Stimulated activated memory B cell treated with anti-CD40 and anti-IgM and Interleukin-4, amounts not matched to agents 10 μg/mL and 1 μg/mL and 100 μg/mL, for 72 hours (primary cell): ENCODE measurements around the gene NLN.

Experiments
- ATAC-seq: fragments of 150-1000 bp; cut with Tn5 transposase; 2 replicates; pipeline ENCODE4 v1.10.0; 2021
- H3K27ac Mint-ChIP-seq: one replicate; pipeline ENCODE4 v1.8.0; 2022; ENCODE audit warnings: mild to moderate bottlenecking, mixed read lengths
- H3K27me3 Mint-ChIP-seq: one replicate; pipeline ENCODE4 v1.8.0; 2022; ENCODE audit warnings: mixed read lengths
- H3K36me3 Mint-ChIP-seq: one replicate; pipeline ENCODE4 v1.8.0; 2022; ENCODE audit warnings: mixed read lengths
- H3K4me1 Mint-ChIP-seq: one replicate; pipeline ENCODE4 v1.8.0; 2022; ENCODE audit warnings: mixed read lengths
- H3K4me3 Mint-ChIP-seq: one replicate; pipeline ENCODE4 v1.8.0; 2022; ENCODE audit warnings: mild to moderate bottlenecking, moderate library complexity, mixed read lengths
- H3K9me3 Mint-ChIP-seq: one replicate; pipeline ENCODE4 v1.8.0; 2022; ENCODE audit warnings: mixed read lengths

NLN gene

DNA sequence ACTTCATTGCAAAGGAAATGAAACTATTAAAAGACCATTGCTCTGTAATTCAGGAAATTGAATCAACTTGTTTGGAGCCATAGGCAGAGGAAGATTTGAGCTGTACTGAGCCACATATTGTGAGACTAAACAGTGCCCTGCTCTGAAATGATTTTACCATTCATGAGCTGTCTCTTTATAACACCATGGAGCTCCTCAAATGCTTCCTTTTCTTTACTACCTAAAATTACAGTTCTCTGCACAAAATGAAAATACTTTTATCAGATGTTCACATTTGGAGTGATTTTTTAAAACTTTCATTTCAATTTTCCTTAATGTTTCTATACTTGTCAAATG, 97.9 kb downstream of the NLN start:
- peaks cover 22% of the 10 kb centered on the region for H3K4me1 Mint-ChIP-seq
- peaks cover 42% of the 10 kb centered on the region for H3K36me3 Mint-ChIP-seq
- no peak overlapping the region for H3K27ac Mint-ChIP-seq
- no peaks in the 10 kb centered on the region for H3K27me3 Mint-ChIP-seq
- no peak overlapping the region for H3K4me3 Mint-ChIP-seq
- ATAC-seq = no peak
- no peaks in the 10 kb centered on the region for H3K9me3 Mint-ChIP-seq

DNA sequence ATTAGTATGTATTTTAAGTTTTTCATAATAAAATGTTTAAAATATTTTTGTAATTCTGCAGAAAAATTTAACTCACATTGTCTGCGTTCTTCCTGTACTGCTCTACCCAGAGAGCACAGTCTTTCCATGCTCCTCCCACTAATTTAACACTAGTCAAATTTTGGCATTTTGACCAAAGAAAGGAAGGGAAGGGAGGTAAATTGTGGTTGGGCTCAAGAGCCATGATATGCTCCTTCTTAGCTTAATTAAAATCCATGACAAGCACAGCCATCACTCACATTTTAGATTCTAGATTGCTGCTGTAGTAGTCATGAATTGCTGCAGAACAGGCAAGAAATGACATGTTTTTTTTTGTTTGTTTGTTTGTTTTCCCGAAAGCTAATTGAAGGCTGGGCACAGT, 98.4 kb downstream of the NLN start:
- no peaks in the 10 kb centered on the region for H3K9me3 Mint-ChIP-seq
- no peak overlapping the region for H3K4me3 Mint-ChIP-seq
- H3K27me3 Mint-ChIP-seq = no peaks in the 10 kb centered on the region
- peaks cover 26% of the 10 kb centered on the region for H3K4me1 Mint-ChIP-seq
- ATAC-seq = no peak
- H3K27ac Mint-ChIP-seq = no peak overlapping the region
- H3K36me3 Mint-ChIP-seq = peaks cover 37% of the 10 kb centered on the region

DNA sequence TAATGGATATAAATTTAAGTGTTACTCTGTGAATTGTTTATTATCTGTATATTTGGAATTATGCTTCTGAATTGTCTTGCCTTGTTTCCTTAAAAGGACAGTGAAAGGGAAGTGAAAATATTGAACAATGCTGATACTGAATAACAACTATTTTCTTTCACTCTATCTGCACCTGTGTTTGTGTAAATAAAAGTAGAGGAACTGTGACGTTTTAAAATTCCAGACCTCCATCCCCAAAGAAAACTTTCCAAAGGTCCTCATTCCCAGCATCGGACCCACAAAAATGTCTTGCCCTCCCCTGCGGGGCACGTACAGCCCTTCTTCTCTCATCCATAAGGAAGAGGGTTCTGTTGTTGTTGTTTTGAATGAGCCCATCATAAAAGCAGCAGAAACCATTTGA, 100.0 kb downstream of the NLN start:
- H3K36me3 Mint-ChIP-seq = peaks cover 28% of the 10 kb centered on the region
- no peaks in the 10 kb centered on the region for H3K27me3 Mint-ChIP-seq
- no peak overlapping the region for H3K4me3 Mint-ChIP-seq
- no peak for ATAC-seq
- H3K27ac Mint-ChIP-seq = peak overlapping the region; percentile 30
- no peaks in the 10 kb centered on the region for H3K9me3 Mint-ChIP-seq
- peaks cover 37% of the 10 kb centered on the region for H3K4me1 Mint-ChIP-seq

DNA sequence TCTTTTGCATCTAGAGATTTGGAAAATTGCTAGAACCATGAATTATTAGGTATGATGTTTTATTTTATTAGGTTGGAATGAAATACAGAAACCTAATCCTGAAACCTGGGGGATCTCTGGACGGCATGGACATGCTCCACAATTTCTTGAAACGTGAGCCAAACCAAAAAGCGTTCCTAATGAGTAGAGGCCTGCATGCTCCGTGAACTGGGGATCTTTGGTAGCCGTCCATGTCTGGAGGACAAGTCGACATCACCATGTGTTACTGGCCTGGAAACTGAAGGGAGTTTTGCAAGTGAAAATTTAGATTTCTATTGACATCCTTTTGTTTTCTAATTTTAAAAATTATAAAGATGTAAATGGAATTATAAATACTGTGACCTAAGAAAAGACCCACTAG, 100.7 kb downstream of the NLN start:
- ATAC-seq = no peak
- Mint-ChIP-seq H3K9me3 (no peaks in the 10 kb centered on the region), H3K4me1 (peaks cover 37% of the 10 kb centered on the region), H3K36me3 (peaks cover 28% of the 10 kb centered on the region), H3K27ac (peak overlapping the region; percentile 30), H3K4me3 (no peak overlapping the region), H3K27me3 (no peaks in the 10 kb centered on the region)

DNA sequence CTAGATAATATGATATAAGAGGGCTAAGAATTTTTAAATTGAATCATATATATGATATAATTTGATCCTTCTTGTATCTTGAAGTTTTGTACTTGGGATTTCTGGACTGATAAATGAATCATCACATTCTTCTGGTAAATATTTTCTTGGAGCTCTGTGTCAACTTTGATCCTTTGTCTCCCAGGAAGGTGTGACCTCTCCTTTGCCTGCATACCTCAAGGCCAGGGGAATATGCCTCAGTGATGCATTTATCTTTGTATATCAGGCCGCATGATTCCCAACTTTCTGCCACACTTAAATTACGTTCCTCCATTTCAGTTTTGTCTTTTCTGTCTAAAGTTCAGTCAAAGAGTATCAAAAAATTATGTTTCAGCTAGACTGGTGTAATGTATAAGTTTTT, 101.2 kb downstream of the NLN start:
- ATAC-seq = no peak
- H3K4me1 Mint-ChIP-seq = peaks cover 37% of the 10 kb centered on the region
- H3K36me3 Mint-ChIP-seq = peaks cover 23% of the 10 kb centered on the region
- no peaks in the 10 kb centered on the region for H3K27me3 Mint-ChIP-seq
- peak overlapping the region; percentile 53 for H3K27ac Mint-ChIP-seq
- no peak overlapping the region for H3K4me3 Mint-ChIP-seq
- no peaks in the 10 kb centered on the region for H3K9me3 Mint-ChIP-seq

DNA sequence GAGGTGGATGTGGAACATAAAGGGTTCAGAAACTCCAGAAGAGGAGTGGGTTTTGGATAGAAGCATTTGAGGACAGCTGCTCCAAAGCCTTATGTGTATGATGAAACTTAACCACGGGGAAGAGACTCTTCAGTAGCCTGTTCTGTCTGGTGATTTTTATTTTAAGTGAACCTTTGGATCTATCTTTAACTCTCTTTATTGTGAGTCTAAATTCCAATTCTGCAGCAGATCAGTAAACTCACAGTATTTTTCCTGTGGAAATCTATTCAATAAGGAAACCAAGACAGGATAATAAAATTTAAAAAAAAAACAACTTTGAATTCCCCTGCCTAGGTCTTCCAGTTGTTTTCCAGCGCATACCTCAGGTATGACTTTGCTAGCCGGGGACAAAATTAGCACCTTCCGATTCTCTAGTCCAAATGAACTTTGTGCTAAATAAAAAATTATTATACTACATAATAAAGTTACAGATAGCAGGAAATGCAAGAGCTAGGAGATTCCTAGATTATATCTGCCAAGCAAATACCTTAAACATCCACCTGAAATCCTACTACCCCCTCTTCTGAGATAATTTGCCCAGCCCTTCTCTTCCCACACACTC, 101.9 kb downstream of the NLN start:
- peaks cover 37% of the 10 kb centered on the region for H3K4me1 Mint-ChIP-seq
- peak overlapping the region; percentile 53 for H3K27ac Mint-ChIP-seq
- no peak for ATAC-seq
- no peaks in the 10 kb centered on the region for H3K9me3 Mint-ChIP-seq
- H3K4me3 Mint-ChIP-seq = no peak overlapping the region
- peaks cover 20% of the 10 kb centered on the region for H3K36me3 Mint-ChIP-seq
- H3K27me3 Mint-ChIP-seq = no peaks in the 10 kb centered on the region

DNA sequence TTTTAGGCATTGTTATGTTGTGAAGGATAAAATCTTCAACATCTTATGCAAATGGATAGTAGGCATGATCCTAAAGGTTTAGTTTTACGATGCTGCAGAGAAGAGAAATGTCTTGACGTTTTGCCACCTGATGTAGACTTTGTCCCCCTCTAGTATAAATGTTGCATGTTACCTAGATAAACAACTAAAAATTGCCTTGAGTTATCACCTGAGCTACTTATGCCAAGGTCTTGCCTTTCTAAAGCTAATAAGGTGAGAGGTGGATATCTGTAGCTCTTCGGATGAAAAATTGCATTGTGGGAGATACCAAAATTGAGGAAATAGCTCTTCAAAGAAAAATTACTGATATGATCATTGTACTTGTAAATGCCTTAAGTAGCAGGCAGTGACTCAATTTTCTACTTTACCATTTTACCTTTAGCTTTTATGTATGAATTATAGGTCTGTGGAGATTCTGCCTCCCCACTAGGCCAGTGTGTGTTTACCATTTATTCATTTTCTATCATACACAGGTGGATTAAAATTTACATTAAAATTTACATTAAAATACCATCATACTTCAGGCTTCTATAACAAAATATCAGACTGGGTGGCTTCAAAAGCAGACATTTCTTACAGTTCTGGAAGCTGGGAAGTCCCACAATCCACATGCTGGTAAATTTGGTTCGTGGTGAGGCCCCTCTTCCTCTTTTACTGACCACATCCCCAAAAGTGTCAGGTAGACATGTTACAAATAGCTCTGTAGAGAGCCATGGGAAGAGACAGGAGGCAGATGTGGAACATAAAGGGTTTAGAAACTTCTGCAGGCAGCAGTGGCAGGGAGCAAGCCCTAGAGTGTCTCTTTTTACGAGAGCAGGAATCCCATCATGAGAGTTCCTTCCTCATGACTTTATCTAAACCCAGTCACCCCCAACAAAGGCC, 103.7 kb downstream of the NLN start:
- Mint-ChIP-seq H3K27me3 (no peaks in the 10 kb centered on the region), H3K27ac (peak overlapping the region; percentile 10), H3K9me3 (no peaks in the 10 kb centered on the region), H3K4me3 (no peak overlapping the region), H3K36me3 (peaks cover 16% of the 10 kb centered on the region), H3K4me1 (peaks cover 32% of the 10 kb centered on the region)
- ATAC-seq = peak; percentile 84

DNA sequence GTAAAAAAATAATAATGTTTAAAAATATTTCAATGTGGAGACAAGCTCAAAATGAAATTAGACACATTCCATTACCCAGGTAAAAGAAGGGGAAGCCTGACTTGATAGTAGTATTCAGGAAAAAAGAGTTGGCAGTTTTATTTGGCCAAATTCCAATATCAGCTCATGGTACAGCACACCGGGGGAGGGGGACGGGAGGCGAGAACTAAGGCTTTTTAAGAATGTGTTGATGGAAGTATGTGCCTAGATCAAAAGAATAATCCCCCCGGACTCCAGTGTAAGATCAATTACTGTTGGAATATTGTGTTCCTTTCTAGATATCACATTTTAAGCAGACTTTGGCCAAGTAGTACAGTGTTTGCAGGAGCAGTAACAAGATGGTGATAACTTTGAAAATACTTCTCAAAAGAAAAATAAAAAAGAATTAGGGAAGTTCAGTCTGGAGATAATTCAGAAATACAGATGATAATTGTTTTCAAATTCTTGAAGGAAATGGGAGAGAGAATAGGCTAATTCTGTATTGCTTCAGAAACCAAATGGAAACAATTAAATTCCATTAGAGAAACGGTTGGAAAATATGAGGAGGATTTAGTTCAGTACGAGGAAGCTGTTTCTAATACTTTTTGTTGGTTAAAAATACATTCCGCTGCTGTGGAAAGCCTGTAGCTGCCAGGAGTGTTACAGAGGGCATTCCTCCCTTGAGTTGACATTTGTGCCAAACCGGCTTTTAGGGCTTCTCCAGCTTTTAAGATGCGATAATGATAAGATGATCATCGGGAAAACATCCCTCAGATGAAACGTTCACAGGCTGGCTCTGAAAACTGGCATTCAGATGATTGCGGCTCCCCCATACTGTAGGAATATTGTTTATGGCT, 106.3 kb downstream of the NLN start:
- ATAC-seq = no peak
- H3K4me1 Mint-ChIP-seq = peaks cover 23% of the 10 kb centered on the region
- H3K9me3 Mint-ChIP-seq = no peaks in the 10 kb centered on the region
- H3K27ac Mint-ChIP-seq = no peak overlapping the region
- no peaks in the 10 kb centered on the region for H3K27me3 Mint-ChIP-seq
- H3K36me3 Mint-ChIP-seq = peaks cover 12% of the 10 kb centered on the region
- no peak overlapping the region for H3K4me3 Mint-ChIP-seq

DNA sequence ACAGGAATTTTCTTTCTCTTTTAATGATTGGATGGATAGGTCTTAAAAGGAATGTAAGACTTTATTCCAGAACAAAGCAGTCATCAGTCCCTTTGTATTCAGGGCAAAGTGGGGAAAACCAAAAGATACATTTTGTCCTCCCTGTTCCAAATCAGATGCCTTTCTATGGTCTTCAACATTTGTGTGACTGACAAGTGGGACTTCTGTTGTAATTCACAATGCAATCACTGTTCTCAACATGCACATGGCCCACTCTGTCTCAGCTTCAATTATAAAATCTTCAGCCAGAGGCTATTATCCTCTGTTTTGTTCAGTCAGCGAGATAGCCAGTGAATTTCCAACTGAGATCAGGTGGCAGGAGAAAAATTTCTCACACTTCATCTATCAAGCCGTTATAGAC, 108.9 kb downstream of the NLN start:
- Mint-ChIP-seq H3K36me3 (no peaks in the 10 kb centered on the region), H3K9me3 (no peaks in the 10 kb centered on the region), H3K27ac (no peak overlapping the region), H3K4me3 (no peak overlapping the region), H3K4me1 (peaks cover 7% of the 10 kb centered on the region), H3K27me3 (no peaks in the 10 kb centered on the region)
- no peak for ATAC-seq

DNA sequence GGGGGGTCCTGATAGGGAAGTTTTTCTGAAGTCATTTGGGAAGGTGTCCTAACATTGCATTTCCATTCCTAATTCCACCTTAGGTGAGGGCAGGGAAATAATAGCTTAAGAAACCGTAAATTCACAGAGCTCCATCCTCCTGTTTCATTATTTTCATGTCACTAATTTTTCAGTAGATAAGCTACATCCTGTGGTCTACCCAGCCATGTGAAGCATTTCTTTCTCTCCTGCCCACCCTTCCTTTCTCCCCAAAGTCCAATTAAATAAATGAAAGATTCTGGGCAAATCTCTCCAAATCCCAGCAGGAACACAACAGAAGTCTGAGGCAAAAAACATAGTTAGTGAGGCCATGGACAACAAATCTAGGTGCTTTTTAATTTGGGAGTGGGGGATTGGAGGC, 109.3 kb downstream of the NLN start:
- H3K4me3 Mint-ChIP-seq = no peak overlapping the region
- no peaks in the 10 kb centered on the region for H3K36me3 Mint-ChIP-seq
- H3K27me3 Mint-ChIP-seq = no peaks in the 10 kb centered on the region
- peaks cover 3% of the 10 kb centered on the region for H3K4me1 Mint-ChIP-seq
- no peak for ATAC-seq
- H3K9me3 Mint-ChIP-seq = no peaks in the 10 kb centered on the region
- no peak overlapping the region for H3K27ac Mint-ChIP-seq

DNA sequence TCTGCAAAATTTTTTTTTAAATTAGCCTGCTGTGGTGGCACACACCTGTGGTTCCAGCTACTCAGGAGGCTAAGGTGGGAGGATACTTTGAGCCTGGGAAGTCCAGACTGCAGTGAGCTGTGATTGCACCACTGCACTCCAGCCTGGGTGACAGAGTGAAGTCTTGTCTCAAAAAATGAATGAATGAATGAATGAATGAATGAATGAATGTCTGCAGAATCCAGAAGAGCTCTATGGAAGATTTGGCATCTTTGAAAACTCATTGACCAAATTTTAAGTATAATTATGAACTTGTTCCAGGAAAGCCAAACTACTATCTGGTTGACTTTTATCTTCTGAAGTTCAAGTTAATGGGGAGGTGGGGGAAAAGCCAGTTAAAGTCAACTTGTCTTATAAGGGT, 110.1 kb downstream of the NLN start:
- Mint-ChIP-seq H3K27me3 (no peaks in the 10 kb centered on the region), H3K36me3 (no peaks in the 10 kb centered on the region), H3K9me3 (no peaks in the 10 kb centered on the region), H3K4me1 (no peaks in the 10 kb centered on the region), H3K4me3 (no peak overlapping the region), H3K27ac (no peak overlapping the region)
- no peak for ATAC-seq

DNA sequence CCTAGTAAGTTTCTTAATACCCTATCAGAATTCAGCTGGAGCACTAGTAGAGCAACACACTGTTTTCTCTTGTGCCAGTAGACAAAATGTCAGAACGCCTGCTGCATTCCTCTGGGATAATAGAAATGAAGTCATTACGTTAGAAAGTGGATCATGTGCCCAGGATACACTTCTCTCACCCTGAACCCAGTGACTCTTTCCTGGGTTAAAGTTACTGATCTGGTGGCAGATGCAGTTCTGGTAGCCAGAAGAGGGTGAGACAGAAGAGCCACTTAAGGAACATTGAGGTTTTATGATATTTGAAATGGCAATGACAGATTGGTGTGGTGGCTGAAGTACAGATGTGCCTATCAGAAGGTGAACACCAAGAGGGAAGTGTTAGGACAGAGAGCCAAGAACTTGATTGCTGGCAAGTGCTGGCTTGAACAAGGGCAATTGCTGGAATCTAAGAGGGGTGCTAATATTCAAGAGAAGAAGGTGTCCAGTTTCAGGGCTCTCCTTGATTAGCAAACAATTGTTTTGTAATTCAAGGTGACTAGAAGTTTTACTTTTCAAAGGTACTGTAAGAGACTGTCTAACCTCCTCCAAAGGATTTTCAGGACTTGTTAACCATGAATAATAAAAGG, 110.7 kb downstream of the NLN start:
- Mint-ChIP-seq H3K27ac (no peak overlapping the region), H3K27me3 (no peaks in the 10 kb centered on the region), H3K36me3 (no peaks in the 10 kb centered on the region), H3K4me3 (no peak overlapping the region), H3K9me3 (no peaks in the 10 kb centered on the region), H3K4me1 (no peaks in the 10 kb centered on the region)
- no peak for ATAC-seq

DNA sequence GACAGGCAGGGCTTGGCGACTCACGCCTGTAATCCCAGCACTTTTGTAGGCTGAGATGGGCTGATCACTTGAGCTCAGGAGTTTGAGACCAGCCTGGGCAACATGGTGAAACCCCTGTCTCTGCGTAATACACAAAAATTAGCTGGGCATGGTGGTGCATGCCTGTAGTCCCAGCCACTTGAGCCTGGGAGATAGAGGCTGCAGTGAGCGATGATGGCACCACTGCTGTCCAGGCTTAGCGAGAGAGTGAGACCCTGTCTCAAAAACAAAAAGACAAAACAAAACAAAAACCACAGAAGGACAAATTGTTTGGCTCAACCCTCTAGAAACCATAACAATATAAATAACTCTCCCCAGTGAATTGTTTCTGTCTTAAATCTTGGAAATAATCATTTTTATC, 111.8 kb downstream of the NLN start:
- Mint-ChIP-seq H3K27me3 (no peaks in the 10 kb centered on the region), H3K27ac (no peak overlapping the region), H3K4me1 (no peaks in the 10 kb centered on the region), H3K4me3 (no peak overlapping the region), H3K36me3 (no peaks in the 10 kb centered on the region), H3K9me3 (no peaks in the 10 kb centered on the region)
- no peak for ATAC-seq

DNA sequence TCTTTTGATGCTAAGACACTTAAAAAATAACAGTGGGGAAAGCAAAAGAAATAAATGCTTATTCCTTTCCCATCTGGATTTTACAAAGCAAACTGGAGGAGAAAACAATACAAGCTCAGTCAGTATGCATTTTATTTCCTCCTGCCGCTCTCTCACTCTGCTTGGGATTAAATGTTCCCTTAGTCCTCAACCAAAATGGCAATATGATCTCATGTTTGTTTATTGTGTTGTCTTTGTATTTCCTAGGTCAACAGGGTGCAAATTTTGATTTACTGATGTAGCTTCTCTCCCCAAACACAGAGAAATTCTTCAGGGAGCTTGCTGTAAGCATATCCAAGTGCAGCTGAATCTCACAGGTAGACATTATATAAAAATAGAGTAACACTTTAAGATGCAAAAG, 112.3 kb downstream of the NLN start:
- Mint-ChIP-seq H3K27ac (no peak overlapping the region), H3K4me1 (no peaks in the 10 kb centered on the region), H3K27me3 (no peaks in the 10 kb centered on the region), H3K36me3 (peaks cover 3% of the 10 kb centered on the region), H3K4me3 (no peak overlapping the region), H3K9me3 (no peaks in the 10 kb centered on the region)
- no peak for ATAC-seq

DNA sequence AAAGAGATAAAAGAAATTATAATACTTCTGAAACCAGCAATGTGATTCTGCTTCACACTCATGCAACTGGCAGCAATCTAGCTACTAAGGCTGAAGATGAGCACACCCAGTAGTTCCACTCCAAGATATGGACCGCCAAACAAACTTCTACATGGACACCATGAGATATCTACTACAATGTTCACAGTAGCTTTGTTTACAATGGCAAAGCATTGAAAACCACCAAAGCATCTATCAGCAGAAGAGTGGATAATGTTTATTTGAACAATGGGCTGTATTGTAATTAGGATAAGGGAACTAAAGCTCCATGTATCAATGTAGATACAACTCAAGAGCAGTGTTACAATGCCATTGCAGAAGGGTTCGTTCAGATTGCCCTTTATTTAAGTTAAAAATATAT, 113.2 kb downstream of the NLN start:
- Mint-ChIP-seq H3K36me3 (peaks cover 6% of the 10 kb centered on the region), H3K27me3 (no peaks in the 10 kb centered on the region), H3K9me3 (no peaks in the 10 kb centered on the region), H3K4me1 (peaks cover 3% of the 10 kb centered on the region), H3K4me3 (no peak overlapping the region), H3K27ac (no peak overlapping the region)
- no peak for ATAC-seq
